GM18505 (cell line): ENCODE data around the gene SIL1.
"Not testable (repeated sequence)": the region's sequence is repeated elsewhere in the genome, so short reads cannot be mapped to it uniquely, and the experiment has no call there.

ENCODE experiments used
- ATAC-seq: cut with Tn5 transposase; IDR thresholded peaks from one replicate; pipeline ENCODE4 v1.9.1; 2021; ENCODE audit not compliant: unreplicated experiment
- POLR2A ChIP-seq: IDR thresholded peaks from 4 replicates; pipeline ENCODE4 v1.6.1; 2011; ENCODE audit warnings: borderline replicate concordance; ENCODE audit not compliant: insufficient read depth, insufficient read length; ENCODE audit errors: extremely low read depth

Gene SIL1

GRCh38 chr5:139082813-139083498, 115.2 kb downstream of the SIL1 start:
- ATAC-seq: no peak
- TF ChIP-seq POLR2A: no peak

- no peak for ATAC-seq
- no peak for TF ChIP-seq POLR2A
Observed at GRCh38 chr5:139079991-139080610, 118.1 kb downstream of the SIL1 start.

GRCh38 chr5:139079225-139079990, 118.8 kb downstream of the SIL1 start:
- no peak for ATAC-seq

GRCh38 chr5:139078345-139078744, 119.8 kb downstream of the SIL1 start:
- TF ChIP-seq POLR2A: no peak
- no peak for ATAC-seq

More at GRCh38 chr5:139079225-139079990, 118.8 kb downstream of the SIL1 start:
- TF ChIP-seq POLR2A: no peak

- no peak for ATAC-seq
- no peak for TF ChIP-seq POLR2A
Observed at GRCh38 chr5:139077899-139078298, 120.3 kb downstream of the SIL1 start.

GRCh38 chr5:139076111-139076510, 122.1 kb downstream of the SIL1 start:
- no peak for TF ChIP-seq POLR2A
- ATAC-seq: no peak

- TF ChIP-seq POLR2A: no peak
- ATAC-seq: no peak
Observed at GRCh38 chr5:139075066-139076050, 122.8 kb downstream of the SIL1 start.

GRCh38 chr5:139073956-139074355, 124.2 kb downstream of the SIL1 start:
- not testable (repeated sequence) for ATAC-seq

GRCh38 chr5:139068494-139069151, 129.5 kb downstream of the SIL1 start:
- TF ChIP-seq POLR2A: no peak
- ATAC-seq: no peak

GRCh38 chr5:139068060-139068459, 130.1 kb downstream of the SIL1 start:
- no peak for TF ChIP-seq POLR2A
- no peak for ATAC-seq

- ATAC-seq: no peak
- no peak for TF ChIP-seq POLR2A
Observed at GRCh38 chr5:139065306-139065705, 132.9 kb downstream of the SIL1 start.

GRCh38 chr5:139064613-139065012, 133.6 kb downstream of the SIL1 start:
- no peak for ATAC-seq
- TF ChIP-seq POLR2A: no peak
